Measurements from ENCODE around the gene PCAT7.
A peak's percentile ranks its signal among the peaks of the same experiment; 100 is the strongest.
"Not testable (repeated sequence)": the region's sequence is repeated elsewhere in the genome, so short reads cannot be mapped to it uniquely, and the experiment has no call there.

PCAT7 gene

GRCh38 chr9:94564279-94564678, 9.4 kb downstream of the PCAT7 start:
- not testable (repeated sequence) for DNase-seq

- no peak for DNase-seq
Measured at GRCh38 chr9:94566550-94566949, 11.7 kb downstream of the PCAT7 start.

GRCh38 chr9:94567271-94567670, 12.4 kb downstream of the PCAT7 start:
- no peak for DNase-seq

- DNase-seq, result no peak
Measured at GRCh38 chr9:94568250-94568889, 13.5 kb downstream of the PCAT7 start.

GRCh38 chr9:94568972-94569712, 14.3 kb downstream of the PCAT7 start:
- DNase-seq, result no peak

GRCh38 chr9:94576131-94576530, 21.2 kb downstream of the PCAT7 start:
- DNase-seq, result no peak

- no peak for DNase-seq
Measured at GRCh38 chr9:94577036-94577435, 22.2 kb downstream of the PCAT7 start.

GRCh38 chr9:94577571-94577970, 22.7 kb downstream of the PCAT7 start:
- no peak for DNase-seq

GRCh38 chr9:94581728-94582127, 26.8 kb downstream of the PCAT7 start:
- DNase-seq, result no peak

- DNase-seq, result no peak
Measured at GRCh38 chr9:94584555-94584954, 29.7 kb downstream of the PCAT7 start.

GRCh38 chr9:94586316-94586715, 31.4 kb downstream of the PCAT7 start:
- no peak for DNase-seq

- DNase-seq, result no peak
Measured at GRCh38 chr9:94586814-94587213, 31.9 kb downstream of the PCAT7 start.

- no peak for DNase-seq
Measured at GRCh38 chr9:94588681-94589080, 33.8 kb downstream of the PCAT7 start.

GRCh38 chr9:94591046-94591545, 36.2 kb downstream of the PCAT7 start:
- DNase-seq, result not testable (repeated sequence)

GRCh38 chr9:94591876-94592275, 37.0 kb downstream of the PCAT7 start:
- DNase-seq, result no peak

GRCh38 chr9:94592683-94593082, 37.8 kb downstream of the PCAT7 start:
- DNase-seq, result not testable (repeated sequence)

- DNase-seq, result no peak
Measured at GRCh38 chr9:94593459-94594345, 38.8 kb downstream of the PCAT7 start, which contains the start of gene FBP2. TSS of gene FBP2 (minus strand) at chr9:94593824. CDS start at chr9:94593726, 98 bp downstream.

GRCh38 chr9:94599102-94599501, 44.2 kb downstream of the PCAT7 start:
- DNase-seq, result no peak

- no peak for DNase-seq
Measured at GRCh38 chr9:94600258-94600657, 45.4 kb downstream of the PCAT7 start.

GRCh38 chr9:94600715-94601114, 45.8 kb downstream of the PCAT7 start:
- DNase-seq, result no peak

- no peak for DNase-seq
Measured at GRCh38 chr9:94602666-94603065, 47.8 kb downstream of the PCAT7 start.

- DNase-seq, result peak; percentile 15 to 48
Measured at GRCh38 chr9:94603259-94604160, 48.6 kb downstream of the PCAT7 start.
